PC-9 (cell line): Measurements from ENCODE around the gene KRTAP4-6.

Experiments
- CTCF ChIP-seq: fragments of 200-600 bp; sonication (generic); conservative IDR thresholded peaks from 2 replicates; pipeline ENCODE4 v1.6.1; 2017; ENCODE audit warnings: mixed run types, antibody characterized with exemption, mild to moderate bottlenecking, moderate library complexity
- EZH2 ChIP-seq: fragments of 200-600 bp; sonication (generic); IDR thresholded peaks from 2 replicates; pipeline ENCODE4 v1.8.0; 2017; ENCODE audit warnings: antibody characterized with exemption, low read depth

GRCh38 chr17:41098042-41098441 is 42.3 kb downstream of the KRTAP4-6 start, which contains the start of gene KRTAP4-8:
- TF ChIP-seq CTCF: no peak
- no peak for TF ChIP-seq EZH2
